Measurements from ENCODE around the gene ATP8A2.

Gene ATP8A2

GRCh38 chr13:25798998-25799397, 427.2 kb downstream of the ATP8A2 start:
- no peak for TF ChIP-seq CTCF (IDR thresholded peaks at IDR 0.05; ENCODE audit: low read length, missing control alignments)
- no peak overlapping the region for H3K4me3 ChIP-seq (replicated peaks; ENCODE audit: low read depth, low read length)
- DNase-seq (ENCODE audit: low read depth), result no peak

- no peak overlapping the region for H3K4me3 ChIP-seq (replicated peaks; ENCODE audit: low read depth, low read length)
- no peak for DNase-seq (ENCODE audit: low read depth)
- no peak for TF ChIP-seq CTCF (IDR thresholded peaks at IDR 0.05; ENCODE audit: low read length, missing control alignments)
Observed at GRCh38 chr13:25800523-25800922, 428.7 kb downstream of the ATP8A2 start.

DNA sequence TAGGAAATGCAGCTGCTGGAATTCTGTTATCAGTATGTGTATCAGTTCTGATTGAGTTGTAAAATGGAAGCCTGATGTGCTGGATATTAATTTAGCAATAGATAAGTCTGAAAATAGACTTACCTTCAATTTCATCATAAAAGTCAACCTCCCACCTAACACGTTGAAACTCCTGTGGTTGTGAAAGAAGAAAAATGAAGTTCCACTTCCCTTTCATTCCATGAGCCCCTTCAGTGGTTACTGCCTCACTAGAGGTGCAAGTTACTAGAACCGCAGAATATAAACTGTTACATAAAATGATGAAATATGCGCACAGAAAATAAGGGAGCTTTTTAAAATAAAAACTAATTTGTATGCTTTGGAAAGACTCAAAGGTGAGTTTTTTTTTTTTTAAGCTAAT, 430.8 kb downstream of the ATP8A2 start:
- DNase-seq (ENCODE audit: low read depth), result no peak
- no peak overlapping the region for H3K4me3 ChIP-seq (replicated peaks; ENCODE audit: low read depth, low read length)
- TF ChIP-seq CTCF (IDR thresholded peaks at IDR 0.05; ENCODE audit: low read length, missing control alignments), result no peak

GRCh38 chr13:25803641-25804040, 431.9 kb downstream of the ATP8A2 start:
- H3K4me3 ChIP-seq (replicated peaks; ENCODE audit: low read depth, low read length), result no peak overlapping the region
- DNase-seq (ENCODE audit: low read depth), result no peak
- TF ChIP-seq CTCF (IDR thresholded peaks at IDR 0.05; ENCODE audit: low read length, missing control alignments), result no peak

GRCh38 chr13:25806264-25806974, 434.6 kb downstream of the ATP8A2 start:
- H3K4me3 ChIP-seq (replicated peaks; ENCODE audit: low read depth, low read length), result no peak overlapping the region
- DNase-seq (ENCODE audit: low read depth), result no peak
- no peak for TF ChIP-seq CTCF (IDR thresholded peaks at IDR 0.05; ENCODE audit: low read length, missing control alignments)

DNA sequence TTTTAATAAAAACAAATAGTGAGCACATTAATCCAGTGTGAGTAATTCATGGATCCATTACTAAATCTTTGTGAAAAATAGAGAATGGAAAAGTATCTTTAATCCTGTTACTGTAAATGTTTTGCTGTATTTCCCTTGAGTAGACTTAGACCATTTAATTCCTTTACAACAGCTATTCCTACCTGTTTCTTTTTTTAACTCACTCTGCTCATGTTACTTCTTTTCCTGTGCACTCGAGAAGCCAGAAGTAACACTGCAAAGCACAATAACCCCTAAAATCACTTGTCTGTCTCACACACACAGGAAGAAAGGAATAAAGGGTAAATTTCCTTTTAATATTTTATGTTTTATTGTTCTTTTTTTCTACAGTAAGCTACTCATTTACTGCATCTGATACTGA, 435.8 kb downstream of the ATP8A2 start:
- no peak for DNase-seq (ENCODE audit: low read depth)
- TF ChIP-seq CTCF (IDR thresholded peaks at IDR 0.05; ENCODE audit: low read length, missing control alignments), result no peak
- H3K4me3 ChIP-seq (replicated peaks; ENCODE audit: low read depth, low read length), result no peak overlapping the region

DNA sequence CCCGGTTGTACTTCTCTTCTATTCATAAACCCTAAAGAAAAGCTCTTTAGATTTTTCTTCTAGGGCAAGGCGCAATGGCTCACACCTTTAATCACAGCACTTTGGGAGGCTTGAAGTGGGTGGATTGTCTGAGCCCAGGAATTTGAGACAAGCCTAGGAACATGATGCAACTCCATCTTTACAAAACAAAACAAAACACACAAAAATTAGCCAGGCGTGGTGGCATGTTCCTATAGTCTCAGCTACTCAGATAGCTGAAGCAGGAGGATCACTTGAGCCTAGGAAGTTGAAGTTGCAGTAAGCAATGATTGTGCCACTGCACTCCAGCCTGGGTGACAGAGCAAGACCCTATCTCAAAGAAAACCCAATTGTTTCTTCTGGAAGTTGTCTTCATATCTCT, 439.7 kb downstream of the ATP8A2 start:
- TF ChIP-seq CTCF (IDR thresholded peaks at IDR 0.05; ENCODE audit: low read length, missing control alignments), result no peak
- H3K4me3 ChIP-seq (replicated peaks; ENCODE audit: low read depth, low read length), result no peak overlapping the region
- no peak for DNase-seq (ENCODE audit: low read depth)
